HL-60 (cell line): ENCODE measurements around the gene GLRA1.
"Not testable (repeated sequence)": the region's sequence is repeated elsewhere in the genome, so short reads cannot be mapped to it uniquely, and the experiment has no call there.

Experiments used
- DNase-seq, 2 experiments: peaks; one replicate each; pipeline ENCODE4 v3.0.0-alpha.2; 2010 to 2020; ENCODE audit warnings: low read depth in 1 of 2, low spot score in 1 of 2
- H3K27ac ChIP-seq: fragments of 250-450 bp; sonication (Bioruptor Pico); replicated peaks from 2 replicates; pipeline ENCODE4 v1.5.1; 2020; ENCODE audit warnings: mild to moderate bottlenecking, moderate library complexity
- H3K27me3 ChIP-seq: fragments of 250-450 bp; sonication (Bioruptor Pico); 2 replicates; pipeline ENCODE4 v1.5.1; 2021; ENCODE audit warnings: mild to moderate bottlenecking, moderate library complexity; ENCODE audit not compliant: insufficient read depth, poor library complexity, severe bottlenecking
- H3K4me3 ChIP-seq: replicated peaks from 2 replicates; pipeline ENCODE4 v1.5.1; 2011; ENCODE audit warnings: mild to moderate bottlenecking, control low read depth, low read length; ENCODE audit not compliant: insufficient read depth
- CTCF ChIP-seq: IDR thresholded peaks from one replicate; pipeline ENCODE4 v1.5.1; 2011; ENCODE audit warnings: low read length, control low read depth, inconsistent platforms; ENCODE audit not compliant: insufficient read depth
- GABPA ChIP-seq: IDR thresholded peaks from 2 replicates; pipeline ENCODE4 v1.6.1; 2012; ENCODE audit warnings: low read depth
- POLR2AphosphoS5 ChIP-seq: IDR thresholded peaks from 2 replicates; pipeline ENCODE4 v1.6.1; 2012; ENCODE audit warnings: low read depth
- REST ChIP-seq: IDR thresholded peaks from 2 replicates; pipeline ENCODE4 v1.6.1; 2012; ENCODE audit warnings: low read depth; ENCODE audit not compliant: insufficient replicate concordance
- SPI1 ChIP-seq: IDR thresholded peaks from 2 replicates; pipeline ENCODE4 v1.6.1; 2012; ENCODE audit warnings: low read depth, mild to moderate bottlenecking, borderline replicate concordance

GLRA1 gene

GRCh38 chr5:151896031-151896691 is 28.5 kb downstream of the GLRA1 start:
- no peak overlapping the region for H3K27ac ChIP-seq
- TF ChIP-seq GABPA (no peak), SPI1 (no peak), REST (no peak), CTCF (no peak), POLR2AphosphoS5 (no peak)
- no peak for DNase-seq

GRCh38 chr5:151895660-151896030 is 29.0 kb downstream of the GLRA1 start:
- Histone ChIP-seq H3K27me3 (no peaks in the 10 kb centered on the region), H3K27ac (no peak overlapping the region), H3K4me3 (no peak overlapping the region)
- DNase-seq: no peak
- TF ChIP-seq CTCF (no peak), POLR2AphosphoS5 (no peak), GABPA (no peak), REST (no peak), SPI1 (no peak)

More at GRCh38 chr5:151896031-151896691, 28.5 kb downstream of the GLRA1 start:
- H3K4me3 ChIP-seq: no peak overlapping the region
- H3K27me3 ChIP-seq: no peaks in the 10 kb centered on the region

GRCh38 chr5:151893485-151893884 is 31.2 kb downstream of the GLRA1 start:
- H3K4me3 ChIP-seq, H3K27ac ChIP-seq, H3K27me3 ChIP-seq, DNase-seq: not testable (repeated sequence)

- TF ChIP-seq GABPA: no peak
- TF ChIP-seq REST: no peak
- no peak for TF ChIP-seq SPI1
- H3K27ac ChIP-seq: no peak overlapping the region
- no peak overlapping the region for H3K4me3 ChIP-seq
- DNase-seq: no peak
- no peaks in the 10 kb centered on the region for H3K27me3 ChIP-seq
Observed at GRCh38 chr5:151892393-151892792, 32.3 kb downstream of the GLRA1 start.
